ENCODE data around the gene BPIFA1.

GRCh38 chr20:33210371-33210770, 25.4 kb upstream of the BPIFA1 start:
- no peak for TF ChIP-seq CTCF (IDR thresholded peaks at IDR 0.05)
- no peak for TF ChIP-seq POLR2A (IDR thresholded peaks at IDR 0.05)
- TF ChIP-seq POLR2AphosphoS5 (IDR thresholded peaks at IDR 0.05) = no peak
- no peak for TF ChIP-seq EP300 (IDR thresholded peaks at IDR 0.05)
